Measurements from ENCODE around the gene EXT2.

The EXT2 gene

DNA sequence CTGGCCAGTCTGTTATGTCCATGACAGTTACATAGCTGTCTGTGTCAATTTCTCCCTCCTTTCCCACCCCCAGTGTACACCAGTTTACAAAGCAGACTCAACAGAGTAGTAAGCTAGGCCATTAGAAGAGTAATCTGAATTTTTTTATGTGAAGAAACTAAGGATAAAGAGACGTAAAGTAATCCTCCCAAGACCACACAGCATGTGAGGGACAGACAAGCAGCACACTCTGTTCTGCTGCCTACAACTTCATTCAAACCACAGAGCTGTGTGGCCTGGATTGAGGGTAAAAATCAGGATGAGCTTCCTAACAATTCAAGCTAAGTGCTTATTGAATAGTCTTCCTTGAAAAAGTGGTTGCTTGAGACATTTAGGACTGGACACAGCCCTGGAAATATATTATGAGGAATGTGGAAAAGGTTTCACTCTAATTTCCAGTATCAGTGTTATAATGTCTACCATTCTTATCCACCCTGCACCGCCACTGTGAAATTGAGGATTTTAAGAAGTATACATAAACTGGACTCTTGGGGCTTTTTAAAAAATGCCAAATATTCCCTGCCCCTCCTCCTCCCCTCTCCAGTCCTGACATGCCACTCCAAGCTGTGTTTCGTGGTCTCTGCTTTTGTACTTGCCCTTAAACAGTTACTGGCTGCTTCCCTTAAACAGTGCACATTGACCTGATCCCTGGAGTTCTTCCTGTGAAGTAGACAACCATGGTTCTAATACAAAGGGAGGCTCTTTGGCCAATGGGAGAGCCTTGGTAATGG, 40.9 kb downstream of the EXT2 start:
- DNase-seq: no peak

DNA sequence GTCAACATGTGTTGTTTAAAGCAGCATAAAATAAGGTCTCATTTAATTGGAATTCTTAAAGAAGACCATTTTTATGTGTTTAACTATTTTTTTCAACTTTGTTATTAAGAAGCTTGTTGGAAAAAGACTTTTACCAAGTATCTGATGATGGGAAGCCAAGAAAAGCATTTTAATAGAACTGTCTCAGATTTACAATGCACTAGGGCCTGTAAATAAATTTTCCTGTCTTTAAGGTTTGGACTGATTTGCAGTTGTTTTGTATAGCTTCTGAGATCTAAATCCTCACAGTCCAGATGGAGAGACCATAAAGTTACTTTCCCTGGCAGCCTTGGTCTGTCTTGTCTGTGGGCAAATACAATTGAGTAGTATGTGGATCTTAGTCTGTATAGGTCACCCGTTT, 41.6 kb downstream of the EXT2 start:
- DNase-seq: no peak

DNA sequence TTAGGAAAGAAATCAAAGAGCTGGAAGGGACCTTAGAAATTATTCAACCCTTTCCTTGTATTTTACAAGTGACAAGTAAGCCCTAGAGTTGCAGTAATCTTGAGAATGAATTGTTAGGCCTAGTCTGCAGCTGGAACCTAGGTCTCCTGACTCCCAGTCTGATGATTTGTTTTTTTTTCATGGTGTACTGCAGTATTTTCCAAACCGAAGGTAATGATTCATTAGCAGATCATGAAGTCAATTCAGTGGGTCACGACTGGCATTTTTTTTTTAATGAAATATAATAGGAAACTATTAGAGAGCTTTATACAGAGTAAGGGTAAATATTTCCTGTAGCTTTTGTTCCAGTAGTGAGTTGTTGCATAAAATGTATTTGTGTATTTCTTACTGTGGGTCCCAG, 42.8 kb downstream of the EXT2 start:
- no peak for DNase-seq

DNA sequence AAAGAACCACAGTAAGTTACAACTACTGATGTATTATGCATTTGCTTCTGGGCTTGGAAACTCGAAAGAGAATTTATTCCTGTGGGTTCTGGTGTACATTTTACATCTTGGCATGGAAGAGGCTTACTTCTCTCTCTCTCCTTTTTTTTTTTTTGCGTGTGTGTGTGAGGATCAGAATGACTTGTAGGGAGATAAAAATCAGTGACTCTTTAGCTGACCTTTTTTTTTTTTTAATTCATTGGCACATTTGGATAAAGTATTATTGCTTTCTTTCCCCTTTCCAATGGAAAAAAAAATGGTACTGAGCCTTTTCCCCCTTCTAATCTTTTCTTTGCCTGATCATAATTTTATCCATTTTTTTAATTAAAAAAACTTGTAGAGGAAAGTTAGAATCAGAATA, 43.5 kb downstream of the EXT2 start:
- DNase-seq: no peak

DNA sequence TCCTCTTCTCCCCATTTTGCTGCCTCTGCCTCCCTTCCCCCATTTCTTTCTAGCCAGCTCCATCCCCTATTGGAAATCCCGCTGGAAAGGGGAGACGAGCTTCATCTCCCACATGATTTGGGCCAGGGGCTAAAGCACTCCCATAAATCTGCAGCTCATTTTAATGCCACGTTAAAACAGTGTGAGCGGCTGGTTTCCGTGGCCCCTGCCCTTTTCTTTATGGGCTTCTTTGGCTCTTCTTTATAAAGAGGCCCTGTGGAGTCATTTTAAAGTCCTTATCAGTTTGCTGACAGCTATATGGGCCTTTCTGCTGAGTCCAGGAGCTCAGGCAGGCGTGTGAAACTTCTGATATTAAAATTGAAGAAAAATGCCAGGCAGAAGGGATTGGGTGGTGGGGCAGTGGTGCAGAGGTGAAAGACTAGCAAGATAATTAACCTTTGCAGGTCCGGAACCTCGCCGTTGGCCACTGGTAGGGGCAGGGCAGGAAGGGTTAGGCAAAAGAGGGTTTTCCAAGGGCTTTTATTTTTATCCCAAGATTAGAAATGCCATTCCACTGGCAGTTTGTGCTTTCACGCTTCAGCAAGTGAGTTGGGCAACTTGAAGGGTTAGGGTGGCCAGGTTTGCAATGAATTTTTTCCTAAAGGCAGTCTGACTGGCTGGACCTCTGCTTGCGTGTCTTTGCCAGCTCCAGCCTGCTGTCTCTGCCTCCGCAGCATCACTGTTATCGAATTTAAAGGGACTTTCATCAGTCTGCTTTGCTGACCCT, 44.3 kb downstream of the EXT2 start:
- DNase-seq: no peak

DNA sequence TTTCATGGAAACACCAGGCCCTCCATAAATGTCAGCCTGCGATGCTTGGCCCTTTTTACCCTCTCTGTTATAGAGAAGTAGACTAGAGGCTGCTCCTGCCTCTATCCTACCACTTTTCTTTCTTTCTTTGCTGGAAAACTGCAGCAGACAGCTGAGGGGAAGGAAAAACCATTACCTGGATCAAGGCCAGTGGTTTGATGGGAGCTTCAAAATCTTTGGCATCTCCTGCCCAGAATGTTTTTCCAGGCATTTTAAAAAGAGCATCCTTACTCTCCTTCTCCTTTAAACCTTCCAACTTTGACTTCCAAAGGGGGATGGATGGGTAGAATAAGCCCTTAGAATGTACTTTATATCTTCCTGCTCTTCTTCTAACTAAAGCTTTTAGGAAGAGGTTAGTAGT, 44.9 kb downstream of the EXT2 start:
- DNase-seq: no peak

DNA sequence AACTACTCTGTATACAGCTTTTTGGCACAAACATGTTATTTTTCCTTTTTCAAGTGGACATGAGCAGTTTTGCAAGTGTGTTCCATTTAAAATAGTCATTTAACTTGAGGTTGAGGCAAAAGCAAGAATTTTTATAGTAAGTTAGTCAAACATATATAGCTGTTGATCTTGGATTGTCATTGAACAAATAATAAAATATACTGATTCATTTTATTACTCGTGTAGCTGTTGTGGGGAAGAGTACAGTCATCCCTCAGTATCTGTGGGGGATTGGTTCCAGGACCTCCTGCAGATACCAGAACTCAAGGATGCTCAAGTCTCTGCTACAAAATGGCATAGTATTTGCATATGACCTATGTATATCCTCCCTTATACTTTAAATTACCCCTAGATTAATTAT, 45.3 kb downstream of the EXT2 start:
- DNase-seq: no peak

DNA sequence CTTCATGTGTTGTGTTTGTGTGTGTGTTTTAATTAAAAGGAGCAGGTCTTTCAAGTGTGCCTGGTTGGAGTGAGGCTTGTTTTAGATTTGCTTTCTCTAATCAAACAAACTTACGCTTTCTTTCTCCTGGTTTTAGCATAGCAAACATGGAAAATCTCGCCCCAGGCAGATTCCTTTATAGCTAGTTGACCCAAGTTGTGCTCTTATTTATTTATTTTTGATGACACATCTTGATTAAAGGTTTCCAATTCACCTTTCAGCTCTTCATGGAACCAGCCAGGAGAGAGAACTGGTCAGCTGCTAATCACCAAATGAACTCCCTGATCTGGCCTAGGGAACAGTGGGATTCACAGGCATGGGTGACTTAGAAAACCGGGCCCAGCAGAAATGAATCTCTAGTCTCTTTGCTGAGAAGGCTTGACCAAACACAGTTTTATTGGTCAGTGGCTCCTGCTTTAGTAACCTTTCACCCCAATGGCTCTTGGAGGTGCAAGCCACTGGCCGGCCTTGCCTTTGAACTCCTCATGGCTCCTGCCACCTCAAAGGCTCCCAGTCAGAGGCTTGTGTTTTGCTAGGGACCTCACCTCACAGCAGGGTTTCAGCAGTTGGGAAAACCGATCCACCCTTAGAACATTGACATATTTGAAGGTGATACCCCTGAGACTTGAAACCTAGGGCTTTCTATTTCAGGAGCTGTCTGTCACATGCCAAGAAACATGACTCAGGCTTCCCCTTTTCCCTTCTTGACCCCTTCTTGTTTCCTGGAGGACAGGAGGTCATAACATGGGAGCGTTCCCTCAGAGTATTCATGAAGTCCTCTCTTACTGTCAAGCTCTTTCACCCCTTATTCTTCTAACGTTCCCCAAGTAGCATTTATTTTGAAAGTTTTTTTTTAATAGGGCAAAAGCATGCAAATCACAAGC, 48.8 kb downstream of the EXT2 start:
- no peak for DNase-seq

DNA sequence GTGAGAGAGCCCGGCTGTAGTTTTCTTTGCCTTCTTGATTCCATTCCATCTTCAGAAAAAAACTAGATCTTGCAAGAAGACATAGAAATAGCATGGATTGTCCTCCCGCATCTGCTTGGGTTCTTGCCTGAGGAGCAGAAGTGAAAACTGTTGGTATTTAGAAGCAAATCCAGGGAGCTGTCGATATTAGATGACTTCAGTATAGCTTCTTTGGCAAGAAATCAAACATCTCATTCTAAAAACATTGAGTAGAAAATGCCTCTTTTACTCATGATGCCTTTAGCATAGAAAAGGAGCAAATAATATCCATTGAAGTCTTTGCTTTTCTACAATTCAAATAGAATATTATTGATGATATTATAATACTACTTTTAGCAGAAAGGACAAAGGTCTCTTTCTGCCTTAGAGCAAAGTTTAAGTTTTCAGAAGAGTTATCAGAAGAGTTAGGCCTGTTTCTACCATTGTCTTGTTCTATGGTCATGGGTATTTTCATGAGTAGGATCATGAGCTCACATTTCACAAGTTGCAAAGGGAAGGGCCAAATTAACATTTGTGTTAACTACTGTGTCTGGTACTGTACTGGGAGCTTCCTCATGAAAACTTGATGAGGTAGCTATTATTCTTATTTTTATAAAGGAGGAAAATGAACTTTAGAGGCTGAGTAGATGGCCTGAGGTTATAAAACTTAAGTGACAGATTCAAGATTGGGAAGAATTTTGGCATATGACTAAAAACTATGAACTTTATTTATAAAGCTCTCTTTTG, 49.7 kb downstream of the EXT2 start:
- no peak for DNase-seq

DNA sequence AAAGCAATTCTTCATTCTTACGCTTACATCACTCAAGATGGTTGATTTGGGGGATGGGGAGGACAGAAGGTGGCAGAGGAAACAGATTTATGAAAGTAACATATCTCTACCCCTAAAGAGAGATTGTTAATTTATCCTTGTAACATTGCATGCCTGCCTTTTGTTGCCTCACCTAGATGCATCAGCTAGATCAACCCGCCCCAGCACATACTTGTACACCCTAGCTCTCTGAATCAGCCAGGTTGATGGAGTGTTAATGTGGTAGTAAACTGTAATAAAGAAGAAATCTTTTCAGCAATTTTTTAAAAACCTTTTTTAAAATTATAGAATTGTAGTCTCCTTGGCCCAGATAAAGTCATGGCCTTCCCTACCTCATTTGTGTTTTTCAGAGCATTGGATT, 51.5 kb downstream of the EXT2 start:
- DNase-seq: no peak

DNA sequence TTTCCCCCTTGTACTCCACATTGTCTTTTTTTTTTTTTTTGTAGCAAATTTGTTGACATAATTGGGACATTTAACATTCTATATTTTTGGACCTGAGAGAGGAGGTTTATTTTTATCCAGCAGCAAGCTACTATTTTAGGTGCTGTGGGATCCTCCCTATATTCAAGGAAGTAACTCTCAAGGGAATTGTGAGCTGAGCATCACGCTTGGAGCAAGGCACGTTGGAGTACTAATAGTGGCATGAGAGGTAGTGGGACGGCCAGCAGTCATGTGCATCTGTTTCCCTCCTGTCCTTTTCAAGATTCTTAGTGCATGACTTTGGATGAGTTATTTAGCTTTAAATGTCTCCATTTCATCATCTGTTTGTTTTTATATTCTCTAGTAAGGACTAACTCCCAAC, 52.3 kb downstream of the EXT2 start:
- no peak for DNase-seq

DNA sequence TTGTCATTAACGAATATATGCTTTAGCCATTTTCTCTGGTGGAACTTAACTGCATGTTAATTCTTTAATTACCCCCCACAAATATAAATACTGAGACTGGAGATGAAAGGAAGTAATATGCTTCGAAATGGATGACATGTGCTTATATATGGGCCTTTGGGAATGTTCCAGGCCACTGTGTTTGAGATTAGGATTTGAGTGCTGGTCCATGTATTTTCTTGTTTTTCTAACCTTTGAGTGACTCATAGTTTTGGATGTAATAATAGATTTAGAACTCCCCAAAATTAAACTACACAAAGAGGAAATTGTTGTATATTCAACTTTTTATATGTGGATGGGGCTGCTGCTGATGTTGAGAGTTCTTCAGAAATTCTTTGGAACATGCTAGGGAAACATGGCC, 54.2 kb downstream of the EXT2 start:
- no peak for DNase-seq

DNA sequence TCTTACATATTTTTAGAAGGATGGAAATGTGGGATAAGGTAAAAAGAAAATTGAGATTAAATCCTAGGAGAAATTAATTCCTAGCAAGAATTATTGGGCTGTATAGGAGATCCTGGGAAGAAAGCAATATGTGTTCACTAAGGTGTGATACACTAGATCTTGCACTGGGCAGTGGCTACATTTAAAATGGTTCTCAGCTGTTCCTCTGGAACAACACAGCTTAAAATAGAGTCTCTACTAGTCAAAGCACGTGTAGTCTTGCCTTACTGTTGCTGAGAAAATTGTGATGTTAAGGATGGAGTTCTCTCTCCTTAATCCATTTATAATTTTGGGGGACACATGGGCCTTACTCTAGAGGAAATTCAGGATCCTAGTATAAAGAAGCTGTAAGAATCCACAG, 54.9 kb downstream of the EXT2 start:
- no peak for DNase-seq

DNA sequence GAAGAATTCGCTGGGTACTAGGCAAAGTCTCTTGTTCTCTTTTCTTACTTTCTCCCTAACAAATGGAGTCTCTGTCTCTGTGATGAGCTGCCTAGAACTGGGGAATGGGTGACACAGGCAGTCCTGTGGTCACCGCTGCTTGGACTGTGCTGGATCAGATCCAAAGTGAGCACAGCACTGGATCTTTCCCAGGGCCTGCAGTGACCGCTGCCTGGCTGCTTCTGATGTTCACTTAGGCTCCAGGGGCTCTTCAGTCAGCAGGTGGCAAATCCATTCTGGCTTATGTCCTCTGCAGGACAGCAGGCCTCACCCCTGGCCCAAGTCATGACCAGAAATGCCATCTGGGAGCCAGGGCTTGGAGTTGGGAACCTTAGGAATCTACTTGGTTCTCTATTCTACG, 61.5 kb downstream of the EXT2 start:
- no peak for DNase-seq

DNA sequence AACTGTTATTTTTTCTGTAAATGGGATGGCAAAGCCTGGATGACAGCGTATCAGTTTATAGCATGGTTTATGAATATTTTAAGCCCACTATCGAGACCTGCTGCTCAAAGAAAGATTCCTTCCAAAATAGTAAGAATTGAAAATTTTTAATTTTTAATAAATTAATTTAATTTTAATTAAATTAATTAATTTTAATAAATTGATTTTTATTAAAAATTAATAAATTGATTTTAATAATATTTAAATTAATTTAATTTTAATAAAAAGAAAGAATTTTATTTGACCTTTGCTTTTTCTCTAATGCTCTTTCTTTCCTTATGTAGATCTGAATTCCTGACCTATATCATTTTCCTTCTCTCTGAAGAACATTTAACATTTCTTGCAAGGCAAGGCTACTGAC, 62.9 kb downstream of the EXT2 start:
- no peak for DNase-seq

DNA sequence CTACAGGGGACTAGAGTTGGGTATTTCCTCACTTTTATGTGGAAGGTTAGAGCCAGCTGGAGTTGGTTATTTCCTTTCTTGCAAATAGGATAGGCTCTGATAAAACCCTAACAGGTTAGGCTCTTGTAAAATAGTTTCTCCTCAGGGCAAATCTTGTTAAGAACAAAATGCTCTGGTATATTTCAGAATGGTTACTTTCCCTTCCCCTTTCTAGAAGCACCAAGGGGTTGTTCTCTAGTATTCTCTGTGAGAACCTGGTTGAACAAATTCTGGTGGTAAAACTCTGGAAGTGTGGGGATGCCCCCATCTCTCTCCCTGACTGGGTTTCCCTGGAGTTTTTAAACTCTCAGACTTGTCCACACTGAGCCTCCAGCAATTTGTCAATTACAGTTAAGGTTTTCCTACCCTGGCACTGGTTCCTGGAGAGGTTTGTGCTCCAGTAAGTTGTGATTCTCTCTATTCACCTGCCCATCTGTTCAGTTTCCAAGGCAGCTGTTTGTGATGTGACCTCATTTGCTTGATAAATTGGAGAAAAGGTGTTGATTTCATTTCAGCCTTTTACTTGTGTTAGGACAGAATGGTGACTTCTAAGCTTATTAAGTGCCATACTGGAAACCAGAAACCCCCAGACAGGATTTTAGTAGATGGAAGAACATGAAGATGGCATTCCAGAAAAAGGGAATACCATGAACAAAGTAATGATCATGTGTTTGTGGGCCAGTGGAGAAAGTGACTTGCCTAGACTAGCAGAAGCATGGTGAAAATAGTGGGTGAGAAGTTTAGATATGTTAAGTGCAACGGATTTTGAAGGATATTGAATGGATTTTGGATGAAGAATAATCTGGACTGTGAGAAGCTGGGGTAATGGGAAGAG, 64.6 kb downstream of the EXT2 start:
- DNase-seq: no peak

DNA sequence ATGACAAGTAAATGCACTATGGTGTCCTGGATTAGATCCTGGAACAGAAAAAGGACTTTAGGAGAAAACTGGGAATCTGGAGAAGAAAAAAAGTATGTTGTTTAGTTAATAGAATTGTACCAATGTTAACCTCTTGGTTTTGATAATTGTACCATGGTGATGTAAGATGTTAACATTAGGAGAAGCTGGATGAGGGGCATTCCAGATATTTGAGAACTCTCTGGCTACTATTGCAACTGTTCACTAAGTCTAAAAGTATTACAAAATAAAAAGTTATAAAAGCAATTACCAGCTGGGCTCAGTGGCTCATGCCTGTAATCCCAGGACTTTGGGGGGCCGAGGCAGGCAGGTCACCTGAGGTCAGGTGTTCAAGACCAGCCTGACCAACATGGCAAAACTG, 66.5 kb downstream of the EXT2 start:
- DNase-seq: no peak

DNA sequence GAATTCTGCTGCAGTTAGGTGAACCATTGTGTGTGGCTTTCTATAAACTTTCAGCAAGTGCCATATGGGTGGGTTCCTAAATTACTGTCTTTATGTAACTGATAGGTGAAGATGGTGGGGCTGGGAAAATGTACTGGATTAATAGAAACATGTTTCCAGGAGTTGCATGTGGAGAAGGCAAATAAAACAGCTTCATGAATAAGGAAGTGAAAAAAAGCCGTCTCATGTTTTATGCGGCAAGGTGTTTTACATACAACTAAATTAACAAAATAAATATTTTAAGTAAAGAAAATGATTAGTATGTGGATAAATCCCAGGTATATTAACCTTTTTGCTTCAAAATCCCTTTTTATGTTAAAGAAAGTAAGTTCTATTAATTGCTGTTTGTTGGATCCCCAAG, 67.2 kb downstream of the EXT2 start:
- DNase-seq: no peak

DNA sequence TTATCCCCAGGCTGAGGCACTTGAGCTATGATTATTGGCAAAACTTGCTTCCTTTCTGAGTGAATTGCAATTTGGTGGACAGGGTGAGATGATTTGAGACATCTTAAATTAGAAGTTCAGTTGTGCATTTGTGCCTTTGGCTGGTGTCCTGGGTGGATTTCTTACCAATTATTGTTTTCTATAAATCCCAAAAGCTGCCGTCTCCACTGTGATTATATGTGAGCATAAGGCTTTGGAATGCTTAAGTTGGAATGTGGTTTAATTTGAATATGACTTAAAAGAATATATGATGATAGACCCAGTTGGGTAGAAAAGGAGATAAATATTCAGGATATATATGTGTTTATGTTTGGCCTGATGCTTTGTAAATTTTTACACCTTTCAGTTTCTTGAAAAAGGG, 70.0 kb downstream of the EXT2 start:
- no peak for DNase-seq

DNA sequence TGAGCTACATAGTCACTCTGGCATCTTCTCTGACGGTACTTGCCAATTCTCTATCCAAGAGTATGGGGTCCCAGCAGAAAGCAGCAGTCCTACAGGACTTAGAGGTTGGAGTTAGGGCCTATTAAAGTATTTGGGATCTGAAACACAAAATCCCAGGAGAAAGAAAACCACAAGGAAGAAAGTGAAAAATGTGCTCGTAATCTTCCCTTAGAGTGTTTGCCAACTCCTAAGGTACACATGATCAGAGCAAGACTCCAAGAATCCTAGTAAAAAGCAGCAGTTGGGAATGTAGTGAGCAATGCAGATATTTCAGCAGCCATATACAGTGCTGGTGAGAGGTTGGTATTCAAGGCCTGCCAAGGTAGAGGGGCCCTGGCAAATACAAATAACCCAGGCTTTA, 71.6 kb downstream of the EXT2 start:
- no peak for DNase-seq

DNA sequence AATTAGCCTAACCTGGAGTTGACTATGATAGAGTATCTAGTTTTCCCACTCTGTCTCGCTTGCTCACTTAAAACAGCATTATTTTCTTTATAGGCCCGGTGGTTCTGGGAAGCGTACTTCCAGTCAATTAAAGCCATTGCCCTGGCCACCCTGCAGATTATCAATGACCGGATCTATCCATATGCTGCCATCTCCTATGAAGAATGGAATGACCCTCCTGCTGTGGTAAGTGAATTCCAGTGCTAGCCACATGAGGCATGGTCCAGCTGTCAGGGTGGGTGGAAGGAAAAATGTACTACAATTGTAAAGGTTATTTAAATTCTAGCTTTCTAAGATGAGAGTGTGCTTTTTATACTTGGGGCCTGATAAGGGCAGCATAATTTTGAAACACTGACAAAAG, 76.0 kb downstream of the EXT2 start:
- no peak for DNase-seq

DNA sequence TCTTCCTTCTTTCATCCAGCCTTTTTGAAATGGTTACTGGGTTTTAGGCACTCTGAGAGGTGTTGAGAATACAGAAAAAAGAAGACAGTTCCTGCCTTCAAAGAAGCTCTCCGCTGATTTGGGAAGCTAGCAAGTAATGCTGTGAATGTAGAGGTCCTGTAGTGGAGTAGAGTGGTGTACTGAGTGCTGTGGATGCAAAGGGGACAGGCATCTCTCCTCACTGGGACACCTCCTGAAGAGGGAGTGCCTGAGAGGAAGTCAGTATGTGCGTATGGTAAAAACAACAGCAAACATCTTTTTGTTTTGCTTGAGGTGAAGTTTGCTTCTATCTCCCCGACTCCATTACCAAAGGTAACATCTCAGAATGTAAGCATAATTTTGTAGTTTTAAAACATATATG, 77.5 kb downstream of the EXT2 start:
- DNase-seq: no peak
